Endothelial cell of umbilical vein (primary cell): ENCODE results near the gene AURKAIP1. TPM values are rescaled to one million over a fixed set of nuclear protein-coding genes. Genes with fewer than 3 reads are reported as not detected.

Experiments
- BruUV-seq: library from RNA; stranded (reverse); fragments of 400-500 nt; replicated peaks from 2 replicates; lab custom pipeline; 2021; lab: Mats Ljungman, UMichigan
- CTCF ChIA-PET: fragments of 300-600, 350-600 bp; sonication (Branson Sonifier 250); formaldehyde crosslinking; loops from one replicate; lab custom pipeline; 2021; ENCODE audit warnings: antibody characterized with exemption, inconsistent platforms; lab: Charles Lee
- POLR2A ChIA-PET: fragments of 300-600, 350-600 bp; sonication (Branson Sonifier 250); formaldehyde crosslinking; loops from one replicate; lab custom pipeline; 2021; ENCODE audit warnings: antibody characterized with exemption, inconsistent platforms; lab: Charles Lee
- DNase-seq: peaks from one replicate; pipeline ENCODE4 v3.0.0-alpha.2; 2011; ENCODE audit warnings: low read depth, low spot score
- FAIRE-seq: peaks from 2 replicates; lab custom pipeline; 2011; peaks lifted over from hg19 to GRCh38; lab: Jason Lieb, UNC
- H2AFZ ChIP-seq: 2 replicates; pipeline ENCODE4 v1.6.0; 2012; ENCODE audit warnings: low read depth, low read length, control low read depth, inconsistent platforms
- H3K27ac ChIP-seq: 2 replicates; pipeline ENCODE4 v1.5.1; 2011; ENCODE audit warnings: low read depth, mild to moderate bottlenecking, control low read depth, low read length, moderate library complexity; ENCODE audit not compliant: insufficient read depth
- H3K27me3 ChIP-seq, 2 experiments: 2 replicates each; pipeline versions ENCODE4 v1.6.0 to v1.6.1; 2011; ENCODE audit warnings: low read length in 2 of 2, mixed read lengths in 1 of 2; ENCODE audit not compliant: control insufficient read depth in 2 of 2, insufficient read depth in 2 of 2
- H3K36me3 ChIP-seq, 2 experiments: 2 replicates in 1 of 2; 3 replicates in 1 of 2; pipeline ENCODE4 v1.5.1; 2011; ENCODE audit warnings: low read length in 2 of 2, mild to moderate bottlenecking in 1 of 2, moderate library complexity in 1 of 2; ENCODE audit not compliant: control insufficient read depth in 2 of 2, insufficient read depth in 2 of 2; ENCODE audit errors: extremely low read depth in 1 of 2
- H3K4me1 ChIP-seq: 3 replicates; pipeline ENCODE4 v1.5.1; 2011; ENCODE audit warnings: mild to moderate bottlenecking, low read length; ENCODE audit not compliant: control insufficient read depth, insufficient read depth; ENCODE audit errors: extremely low read depth
- H3K4me2 ChIP-seq: 2 replicates; pipeline ENCODE4 v1.6.1; 2011; ENCODE audit warnings: low read length, control low read depth, mixed read lengths; ENCODE audit not compliant: insufficient read depth
- H3K4me3 ChIP-seq, 3 experiments: fragments of 200-600 bp in 1 of 3; sonication (generic), shearing (Covaris generic) in 1 of 3; replicated peaks in 1 of 3; 2 replicates each; pipeline ENCODE4 v1.5.1; 2011 to 2016; ENCODE audit warnings: control low read depth in 3 of 3, low read length in 3 of 3, mild to moderate bottlenecking in 2 of 3, inconsistent platforms in 1 of 3, low read depth in 1 of 3, moderate library complexity in 1 of 3; ENCODE audit not compliant: insufficient read depth in 1 of 3
- H3K79me2 ChIP-seq: 2 replicates; pipeline ENCODE4 v1.6.0; 2012; ENCODE audit warnings: low read length, inconsistent platforms; ENCODE audit not compliant: control insufficient read depth, insufficient read depth
- H3K9ac ChIP-seq: replicated peaks from 2 replicates; pipeline ENCODE3; 2011; ENCODE audit warnings: low read length, control low read depth; ENCODE audit not compliant: insufficient read depth; ENCODE audit errors: extremely low read depth
- H3K9me1 ChIP-seq: replicated peaks from 3 replicates; pipeline ENCODE4 v1.6.0; 2011; ENCODE audit warnings: mild to moderate bottlenecking, low read length; ENCODE audit not compliant: control insufficient read depth, insufficient read depth; ENCODE audit errors: extremely low read depth
- H3K9me3 ChIP-seq: replicated peaks from 2 replicates; pipeline ENCODE4 v1.5.1; 2012; ENCODE audit warnings: low read length, inconsistent platforms; ENCODE audit not compliant: control insufficient read depth, insufficient read depth
- H4K20me1 ChIP-seq: replicated peaks from 2 replicates; pipeline ENCODE3; 2011; ENCODE audit warnings: mild to moderate bottlenecking, low read length; ENCODE audit not compliant: control insufficient read depth, insufficient read depth; ENCODE audit errors: extremely low read depth
- CTCF ChIP-seq, 2 donors: IDR thresholded peaks; 1 replicate in 1 of 2; 2 replicates in 1 of 2; pipeline ENCODE4 v1.5.1; 2011; ENCODE audit warnings: low read length in 2 of 2, mild to moderate bottlenecking in 2 of 2, moderate library complexity in 2 of 2, control low read depth in 1 of 2, inconsistent platforms in 1 of 2, low read depth in 1 of 2; ENCODE audit not compliant: insufficient read depth in 1 of 2; ENCODE audit errors: extremely low read depth in 1 of 2
- EZH2 ChIP-seq: IDR thresholded peaks from 2 replicates; pipeline ENCODE4 v1.6.1; 2012; ENCODE audit warnings: borderline replicate concordance, low read depth, mild to moderate bottlenecking, moderate library complexity, low read length, inconsistent platforms; ENCODE audit not compliant: severe bottlenecking
- FOS ChIP-seq: IDR thresholded peaks from 2 replicates; pipeline ENCODE4 v1.6.1; 2011; ENCODE audit warnings: mild to moderate bottlenecking, low read length, moderate library complexity, borderline replicate concordance; ENCODE audit not compliant: insufficient read depth
- GATA2 ChIP-seq: IDR thresholded peaks from 2 replicates; pipeline ENCODE4 v1.7.0; 2011; ENCODE audit warnings: low read depth, mild to moderate bottlenecking, moderate library complexity, mixed read lengths, low read length; ENCODE audit not compliant: insufficient read length, insufficient read depth
- JUN ChIP-seq: IDR thresholded peaks from 2 replicates; pipeline ENCODE4 v1.6.1; 2011; ENCODE audit warnings: borderline replicate concordance, low read depth; ENCODE audit not compliant: insufficient read length, insufficient read depth
- MAX ChIP-seq: IDR thresholded peaks from 2 replicates; pipeline ENCODE4 v1.6.1; 2011; ENCODE audit not compliant: insufficient read depth, insufficient read length
- MYC ChIP-seq: IDR thresholded peaks from one replicate; pipeline ENCODE4 v1.6.1; 2011; ENCODE audit warnings: mild to moderate bottlenecking, low read depth, low read length
- POLR2A ChIP-seq: IDR thresholded peaks from 2 replicates; pipeline ENCODE4 v1.6.1; 2012; ENCODE audit warnings: low read depth, mild to moderate bottlenecking, control low read depth, low read length
- POLR2AphosphoS5 ChIP-seq: IDR thresholded peaks from 2 replicates; pipeline ENCODE4 v1.6.1; 2012; ENCODE audit warnings: low read depth, mild to moderate bottlenecking, control low read depth, low read length, moderate library complexity; ENCODE audit not compliant: insufficient read depth
- dilution Hi-C: fragments of 300-500 bp; cut with MboI; formaldehyde crosslinking; loops from one replicate; pipeline ENCODE4 v1.15.0; 2019; ENCODE audit warnings: low sequenced_read_pairs; ENCODE audit not compliant: extremely low pct_ligation_motif_present
- intact Hi-C: fragments of 100-400 bp; cut with micrococcal nuclease; formaldehyde crosslinking; loops from one replicate; pipeline ENCODE4 v1.10.0; 2022
- polyA plus RNA-seq, 4 experiments: library from polyadenylated mRNA; depleted of rRNA in 3 of 4; stranded (reverse) in 3 of 4; unstranded in 1 of 4; fragments of >200 nt; gene quantifications; 2 replicates each; pipeline versions ENCODE4 v1.2.1 to v1.2.3, GENCODE V29; 2011 to 2012; ENCODE audit warnings: missing spikeins in 1 of 4
- total RNA-seq: library from RNA; stranded (reverse); gene quantifications from 2 replicates; pipeline ENCODE4 v1.2.3, GENCODE V29; 2021

Gene AURKAIP1
- total and polyA plus RNA-seq, 2 donors (not counting 3 experiments of a cell fraction or from before 2014, with no cell fraction given): 73.3 to 151 TPM

- Histone ChIP-seq H3K9me3 (no peaks in the 10 kb centered on the region), H3K4me2 (no peak overlapping the region), H4K20me1 (no peaks in the 10 kb centered on the region), H2AFZ (no peak overlapping the region), H3K4me3 (no peak overlapping the region), H3K79me2 (peaks cover 6% of the 10 kb centered on the region), H3K36me3 (peaks cover 43 to 49% of the 10 kb centered on the region in 2 experiments), H3K9me1 (no peaks in the 10 kb centered on the region), H3K9ac (no peak overlapping the region), H3K4me1 (no peaks in the 10 kb centered on the region), H3K27me3 (no peaks in the 10 kb centered on the region), H3K27ac (no peak overlapping the region)
- FAIRE-seq (no peak), DNase-seq (no peak)
- BruUV-seq: no TSS peak
- TF ChIP-seq FOS (no peak), POLR2A (no peak), POLR2AphosphoS5 (no peak), CTCF (IDR thresholded peaks at IDR 0.05; ENCODE audit: extremely low read depth in 1 of 2, insufficient read depth in 1 of 2, low read depth in 1 of 2, low read length in 2 of 2) (no peak), JUN (no peak), MAX (no peak), GATA2 (no peak), MYC (no peak), EZH2 (no peak)
- ChIA-PET CTCF (interaction anchor here (1.1 kb wide), 1 partner anchor 14 kb away, joined by 3 read pairs; no protein-coding TSS in a partner anchor), POLR2A (no interaction called here)
- dilution Hi-C loops: no loop called here
- intact Hi-C loops: no loop called here
Observed at GRCh38 chr1:1388078-1388472, 13.1 kb upstream of the AURKAIP1 start.
